Endothelial cell (in vitro differentiated cells): ENCODE results near the gene BEND5. TPM values are rescaled to one million over a fixed set of nuclear protein-coding genes. Genes with fewer than 3 reads are reported as not detected.

ENCODE experiments used
- DNase-seq: peaks from one replicate; pipeline ENCODE4 v3.0.0; 2021; ENCODE audit warnings: low spot score
- H3K27ac Mint-ChIP-seq: one replicate; pipeline ENCODE4 v1.8.0; 2021; ENCODE audit warnings: mixed read lengths, inconsistent platforms; ENCODE audit not compliant: unreplicated experiment
- H3K27me3 Mint-ChIP-seq: one replicate; pipeline ENCODE4 v1.8.0; 2021; ENCODE audit warnings: mild to moderate bottlenecking, moderate library complexity, mixed read lengths, inconsistent platforms; ENCODE audit not compliant: unreplicated experiment
- H3K36me3 Mint-ChIP-seq: one replicate; pipeline ENCODE4 v1.8.0; 2021; ENCODE audit warnings: mild to moderate bottlenecking, low read depth, mixed read lengths, inconsistent platforms; ENCODE audit not compliant: unreplicated experiment
- H3K4me1 Mint-ChIP-seq: one replicate; pipeline ENCODE4 v1.8.0; 2021; ENCODE audit warnings: mild to moderate bottlenecking, mixed read lengths, inconsistent platforms; ENCODE audit not compliant: unreplicated experiment
- H3K4me3 Mint-ChIP-seq: one replicate; pipeline ENCODE4 v1.8.0; 2021; ENCODE audit warnings: mild to moderate bottlenecking, mixed read lengths, inconsistent platforms; ENCODE audit not compliant: unreplicated experiment
- H3K9me3 Mint-ChIP-seq: one replicate; pipeline ENCODE4 v1.8.0; 2021; ENCODE audit warnings: mixed read lengths, inconsistent platforms; ENCODE audit not compliant: unreplicated experiment
- total RNA-seq: library from RNA; stranded (reverse); fragmentation: NEBNext Ultra II Directional; extraction: Animal tissue kit (Norgen Biotek cat#: 25700); gene quantifications from one replicate; pipeline ENCODE4 v1.2.1, GENCODE V29; 2021; ENCODE audit not compliant: unreplicated experiment
- TF ChIP-seq, protein P1 (sequence below): fragments of 200-600 bp; sonication (generic); IDR thresholded peaks from one replicate; pipeline ENCODE4 v1.5.0; 2021; ENCODE audit warnings: antibody characterized with exemption; ENCODE audit not compliant: unreplicated experiment

Gene BEND5
- total RNA-seq, 1 donor from 2014 or later: 9.1 TPM

DNA sequence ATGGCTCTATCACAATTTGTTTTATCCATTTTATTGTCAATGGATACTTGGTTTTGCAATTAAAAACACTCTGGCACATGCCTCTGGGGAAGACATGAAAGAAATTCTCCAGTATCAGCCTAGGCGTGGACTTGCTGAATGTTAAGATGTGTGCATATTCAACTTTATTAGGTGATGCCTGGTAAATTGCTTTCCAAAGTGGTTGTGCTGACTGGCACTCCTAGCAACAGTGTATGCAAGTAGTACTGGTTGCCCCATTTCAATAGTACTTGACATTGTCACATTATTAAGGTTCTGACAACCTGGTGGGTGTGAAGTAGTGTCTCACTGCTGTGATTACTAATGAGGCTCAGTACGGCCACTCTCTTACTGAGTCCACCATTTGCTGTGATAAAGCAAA, 48.1 kb downstream of the BEND5 start:
- no peak for DNase-seq
- Mint-ChIP-seq H3K27ac (no peak overlapping the region), H3K36me3 (peaks cover 3% of the 10 kb centered on the region), H3K4me1 (no peaks in the 10 kb centered on the region), H3K9me3 (no peaks in the 10 kb centered on the region), H3K27me3 (peaks cover 3% of the 10 kb centered on the region), H3K4me3 (no peak overlapping the region)
- TF ChIP-seq, protein P1, sequence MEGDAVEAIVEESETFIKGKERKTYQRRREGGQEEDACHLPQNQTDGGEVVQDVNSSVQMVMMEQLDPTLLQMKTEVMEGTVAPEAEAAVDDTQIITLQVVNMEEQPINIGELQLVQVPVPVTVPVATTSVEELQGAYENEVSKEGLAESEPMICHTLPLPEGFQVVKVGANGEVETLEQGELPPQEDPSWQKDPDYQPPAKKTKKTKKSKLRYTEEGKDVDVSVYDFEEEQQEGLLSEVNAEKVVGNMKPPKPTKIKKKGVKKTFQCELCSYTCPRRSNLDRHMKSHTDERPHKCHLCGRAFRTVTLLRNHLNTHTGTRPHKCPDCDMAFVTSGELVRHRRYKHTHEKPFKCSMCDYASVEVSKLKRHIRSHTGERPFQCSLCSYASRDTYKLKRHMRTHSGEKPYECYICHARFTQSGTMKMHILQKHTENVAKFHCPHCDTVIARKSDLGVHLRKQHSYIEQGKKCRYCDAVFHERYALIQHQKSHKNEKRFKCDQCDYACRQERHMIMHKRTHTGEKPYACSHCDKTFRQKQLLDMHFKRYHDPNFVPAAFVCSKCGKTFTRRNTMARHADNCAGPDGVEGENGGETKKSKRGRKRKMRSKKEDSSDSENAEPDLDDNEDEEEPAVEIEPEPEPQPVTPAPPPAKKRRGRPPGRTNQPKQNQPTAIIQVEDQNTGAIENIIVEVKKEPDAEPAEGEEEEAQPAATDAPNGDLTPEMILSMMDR: no peak

DNA sequence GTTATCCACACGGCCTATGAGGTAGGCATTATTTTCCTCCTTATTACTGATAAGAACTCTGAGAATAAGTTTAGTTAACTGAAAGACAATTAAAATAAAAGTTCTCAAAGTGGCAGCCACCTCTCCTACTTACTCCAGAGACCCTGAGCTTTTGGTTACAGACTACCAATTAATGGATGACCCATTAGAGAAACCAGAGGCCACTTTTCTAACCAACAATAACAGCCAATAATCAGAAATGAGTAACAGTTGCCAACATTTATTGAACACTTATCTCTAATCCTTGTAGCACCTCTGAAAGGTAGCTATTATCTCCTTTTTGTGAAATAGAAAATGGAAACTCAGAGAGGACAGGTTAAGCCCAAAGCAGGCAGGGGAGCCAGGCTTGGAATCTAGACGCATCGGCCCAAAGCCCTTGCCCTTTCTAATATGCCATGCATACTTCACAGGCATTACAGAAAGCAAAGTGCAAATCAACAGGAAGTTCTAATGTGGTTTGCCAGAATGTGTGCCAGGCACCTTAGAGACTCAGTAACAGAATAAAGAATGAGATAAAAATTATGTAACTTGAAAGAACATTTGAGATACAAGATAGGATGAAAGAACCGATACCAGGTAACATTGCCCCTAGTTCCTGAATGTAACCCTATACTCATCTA, 50.0 kb downstream of the BEND5 start:
- Mint-ChIP-seq H3K36me3 (no peaks in the 10 kb centered on the region), H3K27me3 (peaks cover 3% of the 10 kb centered on the region), H3K9me3 (no peaks in the 10 kb centered on the region), H3K4me1 (no peaks in the 10 kb centered on the region), H3K27ac (no peak overlapping the region), H3K4me3 (no peak overlapping the region)
- TF ChIP-seq, protein P1: no peak
- no peak for DNase-seq

DNA sequence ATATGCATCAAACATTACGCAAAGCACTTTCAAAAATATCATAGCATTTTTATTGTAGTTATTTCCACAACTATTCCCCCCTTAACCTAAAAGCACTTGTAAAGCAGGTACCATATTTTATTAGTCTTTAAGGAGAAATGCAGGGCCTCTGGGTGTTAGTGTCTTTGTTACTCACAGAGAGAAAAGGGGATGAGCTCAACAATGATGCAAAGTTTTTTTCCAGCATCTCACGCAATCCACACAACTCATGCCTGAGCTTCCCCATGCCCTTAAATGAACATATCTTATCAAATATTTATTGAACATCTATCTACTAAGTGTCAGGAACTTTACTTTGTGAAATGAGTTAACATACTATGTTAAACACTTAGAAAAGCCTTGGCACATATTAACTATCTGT, 50.6 kb downstream of the BEND5 start:
- H3K36me3 Mint-ChIP-seq: no peaks in the 10 kb centered on the region
- H3K27ac Mint-ChIP-seq: no peak overlapping the region
- no peaks in the 10 kb centered on the region for H3K4me1 Mint-ChIP-seq
- H3K4me3 Mint-ChIP-seq: no peak overlapping the region
- H3K9me3 Mint-ChIP-seq: no peaks in the 10 kb centered on the region
- TF ChIP-seq, protein P1: no peak
- no peak for DNase-seq
- peaks cover 3% of the 10 kb centered on the region for H3K27me3 Mint-ChIP-seq

DNA sequence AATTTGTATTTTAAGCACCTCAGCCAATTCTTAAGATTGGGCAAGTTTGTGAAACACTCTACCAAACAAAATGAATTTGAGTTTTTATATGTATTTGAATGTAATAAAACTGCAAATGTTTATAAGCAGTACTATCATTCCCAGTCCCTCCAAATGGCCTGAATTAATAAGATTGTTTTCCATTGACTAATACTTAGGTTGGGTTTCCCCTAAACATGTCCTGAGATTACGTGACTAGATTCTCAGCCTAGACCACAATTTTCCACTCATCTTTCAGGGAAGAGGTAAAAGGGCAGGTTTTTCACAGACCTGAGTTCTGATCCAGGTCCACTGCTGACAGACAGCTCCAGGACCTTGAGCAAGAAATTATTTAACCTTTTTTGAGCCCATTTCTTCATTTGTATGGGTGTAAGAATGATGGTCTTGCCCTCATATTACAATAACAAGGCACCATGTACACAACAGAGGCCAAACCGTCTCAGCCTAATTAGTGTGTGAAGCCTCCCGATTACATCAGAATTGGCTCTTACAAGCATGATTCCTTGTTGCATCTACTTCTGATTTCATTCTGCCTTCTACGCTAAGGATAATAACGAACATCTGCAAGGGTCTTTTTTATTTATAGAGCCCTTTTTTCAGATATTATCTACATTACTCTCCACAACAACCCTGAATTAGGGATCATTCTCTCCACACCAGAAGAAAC, 51.2 kb downstream of the BEND5 start:
- Mint-ChIP-seq H3K4me1 (no peaks in the 10 kb centered on the region), H3K4me3 (no peak overlapping the region), H3K9me3 (no peaks in the 10 kb centered on the region), H3K27me3 (peaks cover 3% of the 10 kb centered on the region), H3K27ac (no peak overlapping the region), H3K36me3 (no peaks in the 10 kb centered on the region)
- no peak for DNase-seq
- TF ChIP-seq, protein P1: no peak

DNA sequence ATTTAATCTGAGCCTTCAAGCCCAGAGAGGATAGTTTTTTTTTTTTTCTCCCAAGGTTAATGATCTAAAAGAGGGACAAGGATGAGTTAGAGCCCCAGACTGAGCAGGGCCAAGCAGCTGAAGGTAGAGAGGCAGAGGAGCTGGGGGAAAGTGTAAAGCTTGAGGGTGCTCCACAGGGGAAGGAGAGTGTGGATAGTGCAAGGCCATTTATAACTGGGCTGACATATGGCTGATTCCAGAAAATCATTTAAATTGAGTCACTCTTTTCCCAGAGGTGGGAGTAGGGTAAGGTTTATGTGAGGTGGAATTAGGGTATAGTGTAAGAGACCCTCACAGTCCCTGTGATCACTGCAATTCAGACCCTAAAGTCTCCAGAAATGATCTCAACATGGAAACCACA, 55.8 kb downstream of the BEND5 start:
- no peak for DNase-seq
- Mint-ChIP-seq H3K27me3 (peaks cover 5% of the 10 kb centered on the region), H3K36me3 (no peaks in the 10 kb centered on the region), H3K4me3 (no peak overlapping the region), H3K9me3 (no peaks in the 10 kb centered on the region), H3K4me1 (no peaks in the 10 kb centered on the region), H3K27ac (no peak overlapping the region)
- TF ChIP-seq, protein P1: no peak
